ENCODE results near the gene COL8A1. TPM values are rescaled to one million over a fixed set of nuclear protein-coding genes. Genes with fewer than 3 reads are reported as not detected.

The COL8A1 gene
- total RNA-seq, 1 donor from 2014 or later: 3.9 TPM

DNA sequence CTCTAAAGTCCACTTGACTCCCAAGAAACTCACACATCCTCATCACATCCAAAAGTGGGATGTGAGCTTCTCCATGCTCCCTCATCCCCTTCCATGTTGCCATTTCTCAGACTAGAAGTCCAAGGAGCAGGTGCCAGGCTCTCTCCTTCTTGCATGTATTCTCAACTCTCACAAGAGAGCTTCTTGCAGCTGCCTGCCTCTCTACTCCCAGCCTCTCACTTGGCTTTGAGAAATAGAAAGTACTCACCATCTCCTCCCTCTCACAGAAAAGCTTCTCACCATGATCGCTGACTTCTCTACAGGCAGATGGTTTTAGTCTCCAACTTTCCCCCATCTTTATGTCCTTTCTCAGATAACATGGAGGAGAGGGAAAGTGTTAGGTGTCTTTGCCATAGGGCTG, 26.6 kb downstream of the COL8A1 start:
- Histone ChIP-seq H3K4me3 (ENCODE audit: low read depth, low read length) (no peak overlapping the region), H3K36me3 (ENCODE audit: control insufficient read depth, insufficient read depth, low read length) (no peaks in the 10 kb centered on the region), H3K27me3 (ENCODE audit: control insufficient read depth, insufficient read depth, low read length) (no peaks in the 10 kb centered on the region)
- TF ChIP-seq, protein P1, sequence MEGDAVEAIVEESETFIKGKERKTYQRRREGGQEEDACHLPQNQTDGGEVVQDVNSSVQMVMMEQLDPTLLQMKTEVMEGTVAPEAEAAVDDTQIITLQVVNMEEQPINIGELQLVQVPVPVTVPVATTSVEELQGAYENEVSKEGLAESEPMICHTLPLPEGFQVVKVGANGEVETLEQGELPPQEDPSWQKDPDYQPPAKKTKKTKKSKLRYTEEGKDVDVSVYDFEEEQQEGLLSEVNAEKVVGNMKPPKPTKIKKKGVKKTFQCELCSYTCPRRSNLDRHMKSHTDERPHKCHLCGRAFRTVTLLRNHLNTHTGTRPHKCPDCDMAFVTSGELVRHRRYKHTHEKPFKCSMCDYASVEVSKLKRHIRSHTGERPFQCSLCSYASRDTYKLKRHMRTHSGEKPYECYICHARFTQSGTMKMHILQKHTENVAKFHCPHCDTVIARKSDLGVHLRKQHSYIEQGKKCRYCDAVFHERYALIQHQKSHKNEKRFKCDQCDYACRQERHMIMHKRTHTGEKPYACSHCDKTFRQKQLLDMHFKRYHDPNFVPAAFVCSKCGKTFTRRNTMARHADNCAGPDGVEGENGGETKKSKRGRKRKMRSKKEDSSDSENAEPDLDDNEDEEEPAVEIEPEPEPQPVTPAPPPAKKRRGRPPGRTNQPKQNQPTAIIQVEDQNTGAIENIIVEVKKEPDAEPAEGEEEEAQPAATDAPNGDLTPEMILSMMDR (IDR thresholded peaks at IDR 0.05; ENCODE audit: insufficient read depth, low read length, severe bottlenecking): no peak
- FAIRE-seq: no peak
- no peak for DNase-seq (ENCODE audit: low read depth)

DNA sequence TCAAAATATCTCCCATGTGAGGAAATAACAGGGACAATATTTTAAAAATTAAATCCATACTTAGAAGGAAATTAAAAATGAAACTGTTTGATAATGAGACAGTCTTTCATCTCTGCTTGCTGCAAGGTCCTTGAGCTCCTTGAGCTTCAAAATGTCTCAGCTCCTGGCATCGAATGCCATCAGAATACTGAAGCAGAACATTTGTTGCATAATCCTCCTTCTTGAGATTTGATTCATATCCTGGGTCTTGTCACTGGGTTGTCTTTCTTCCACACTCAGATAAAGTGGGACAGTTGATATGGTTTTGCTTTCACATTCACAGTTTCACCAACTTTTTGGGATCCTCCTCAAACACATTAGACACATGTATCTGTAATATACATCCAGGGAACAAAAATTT, 27.8 kb downstream of the COL8A1 start:
- FAIRE-seq: no peak

DNA sequence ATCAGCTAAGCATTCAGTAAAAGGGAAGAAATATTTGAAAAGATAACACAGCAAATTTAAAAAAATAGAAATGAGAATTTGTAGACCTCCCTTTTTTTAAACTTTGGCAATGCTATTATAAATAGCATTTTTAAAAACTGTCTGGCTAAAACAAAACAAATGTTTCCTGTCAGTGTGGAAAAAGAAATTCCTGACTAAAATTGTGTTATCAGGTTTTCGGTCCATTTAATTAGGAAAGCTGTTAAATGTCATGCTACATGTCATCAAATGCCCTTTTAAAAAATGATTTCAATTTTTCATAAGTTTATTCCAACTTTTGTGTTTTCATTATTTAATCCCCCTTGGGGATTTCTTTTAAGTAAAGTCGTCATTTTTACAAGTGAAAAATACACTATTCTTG, 29.6 kb downstream of the COL8A1 start:
- no peak for DNase-seq (ENCODE audit: low read depth)
- TF ChIP-seq, protein P1 (IDR thresholded peaks at IDR 0.05; ENCODE audit: insufficient read depth, low read length, severe bottlenecking): no peak
- no peaks in the 10 kb centered on the region for H3K36me3 ChIP-seq (ENCODE audit: control insufficient read depth, insufficient read depth, low read length)
- no peaks in the 10 kb centered on the region for H3K27me3 ChIP-seq (ENCODE audit: control insufficient read depth, insufficient read depth, low read length)
- no peak for FAIRE-seq
- no peak overlapping the region for H3K4me3 ChIP-seq (ENCODE audit: low read depth, low read length)

More for the DNA sequence above, 27.8 kb downstream of the COL8A1 start:
- Histone ChIP-seq H3K27me3 (ENCODE audit: control insufficient read depth, insufficient read depth, low read length) (no peaks in the 10 kb centered on the region), H3K4me3 (ENCODE audit: low read depth, low read length) (no peak overlapping the region), H3K36me3 (ENCODE audit: control insufficient read depth, insufficient read depth, low read length) (no peaks in the 10 kb centered on the region)
- peak; percentile 77 for DNase-seq (ENCODE audit: low read depth)
- TF ChIP-seq, protein P1 (IDR thresholded peaks at IDR 0.05; ENCODE audit: insufficient read depth, low read length, severe bottlenecking): no peak

DNA sequence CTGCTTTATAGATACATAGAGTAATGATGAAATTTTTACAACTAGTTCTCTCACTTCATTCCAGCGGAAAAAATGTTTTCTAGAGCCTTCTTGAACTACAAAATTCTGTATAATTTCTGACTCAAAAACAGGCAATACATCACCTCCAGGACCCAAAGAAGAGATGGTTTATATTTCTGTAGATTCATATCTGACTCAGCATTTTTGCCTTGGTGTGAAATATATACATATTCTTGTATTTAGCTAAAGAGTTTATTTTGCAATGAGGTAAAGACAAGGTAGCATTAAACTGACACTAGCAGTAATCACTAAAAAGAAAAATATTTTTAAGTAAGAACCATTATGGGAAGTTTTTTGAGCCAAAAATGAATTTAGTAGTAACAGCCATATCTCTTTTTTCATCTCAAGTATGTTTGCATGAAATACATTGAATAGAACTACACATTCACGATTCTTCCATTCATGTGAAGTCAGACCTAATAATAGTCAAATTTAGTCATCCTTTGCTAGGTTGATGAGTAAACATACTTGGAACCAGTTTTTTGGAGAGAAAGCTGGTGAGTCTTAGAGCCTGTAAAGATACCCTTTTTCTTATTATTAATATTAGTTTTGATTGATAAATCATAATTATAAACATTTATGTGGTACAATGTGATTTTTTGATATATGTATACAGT, 31.6 kb downstream of the COL8A1 start:
- DNase-seq (ENCODE audit: low read depth) (peak; percentile 83), FAIRE-seq (no peak)
- Histone ChIP-seq H3K27me3 (ENCODE audit: control insufficient read depth, insufficient read depth, low read length) (no peaks in the 10 kb centered on the region), H3K4me3 (ENCODE audit: low read depth, low read length) (no peak overlapping the region), H3K36me3 (ENCODE audit: control insufficient read depth, insufficient read depth, low read length) (no peaks in the 10 kb centered on the region)
- TF ChIP-seq, protein P1 (IDR thresholded peaks at IDR 0.05; ENCODE audit: insufficient read depth, low read length, severe bottlenecking): no peak

DNA sequence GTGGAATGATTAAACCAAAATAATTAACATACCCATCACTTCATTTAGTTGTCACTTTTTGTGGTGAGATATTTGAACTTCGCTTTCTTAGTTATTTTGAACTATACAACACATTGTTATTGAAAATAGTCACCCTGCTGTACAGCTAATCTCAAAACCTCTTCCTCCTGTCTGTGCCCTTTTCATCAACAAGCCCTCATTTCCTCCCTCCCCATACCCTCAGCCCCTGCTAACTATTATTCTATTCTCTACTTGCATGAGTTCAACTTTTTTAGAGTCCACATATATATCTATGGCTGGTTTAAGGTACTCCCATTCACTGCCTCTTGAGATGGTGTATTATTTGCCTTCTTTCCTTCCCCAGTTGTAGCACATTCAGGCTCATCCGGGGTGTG, 32.2 kb downstream of the COL8A1 start:
- no peak for DNase-seq (ENCODE audit: low read depth)
- TF ChIP-seq, protein P1 (IDR thresholded peaks at IDR 0.05; ENCODE audit: insufficient read depth, low read length, severe bottlenecking): no peak
- FAIRE-seq: no peak
- H3K36me3 ChIP-seq (ENCODE audit: control insufficient read depth, insufficient read depth, low read length): no peaks in the 10 kb centered on the region
- H3K27me3 ChIP-seq (ENCODE audit: control insufficient read depth, insufficient read depth, low read length): no peaks in the 10 kb centered on the region
- no peak overlapping the region for H3K4me3 ChIP-seq (ENCODE audit: low read depth, low read length)
